ENCODE measurements around the gene SLC23A3. TPM values are rescaled to one million over a fixed set of nuclear protein-coding genes. Genes with fewer than 3 reads are reported as not detected.

SLC23A3 gene
- polyA plus RNA-seq, 1 donor (not counting 4 experiments of a cell fraction or from before 2014, with no cell fraction given): 1.4 TPM

DNA sequence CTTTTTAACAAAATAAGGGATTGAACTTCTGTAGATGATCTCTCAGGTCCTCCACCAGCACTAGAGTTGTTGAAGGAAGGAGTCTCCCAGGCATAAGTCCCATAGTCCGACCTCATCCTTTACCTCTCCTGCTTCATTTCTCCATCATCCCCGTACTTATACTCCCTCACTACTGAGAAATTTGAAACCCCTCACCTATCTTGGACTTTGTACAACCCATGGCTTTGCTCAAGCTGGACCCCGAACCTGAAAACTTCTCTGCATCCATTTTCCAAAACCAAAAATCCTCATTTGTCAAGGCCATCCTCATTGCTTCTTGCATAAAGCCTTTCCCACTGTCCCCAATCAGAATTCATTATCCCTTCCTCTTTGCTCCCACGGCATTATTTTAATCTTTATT is 8.7 kb downstream of the SLC23A3 start:
- FAIRE-seq: no peak
- peak overlapping the region; percentile 82 for H3K9ac ChIP-seq (ENCODE audit: control insufficient read depth, extremely low read depth, insufficient read depth, low read length)

GRCh38 chr2:219160186-219161017 is 9.4 kb downstream of the SLC23A3 start, which contains the start of gene NHEJ1:
NHEJ1 (minus strand) TSS chr2:219160815; CDS start chr2:219158362, 2,453 bp downstream.
- no peak for FAIRE-seq
- Histone ChIP-seq H3K9me1 (ENCODE audit: control insufficient read depth, extremely low read depth, insufficient read depth, low read length) (no peaks in the 10 kb centered on the region), H3K79me2 (ENCODE audit: control insufficient read depth, insufficient read depth, low read length) (no peaks in the 10 kb centered on the region), H3K27me3 (ENCODE audit: control insufficient read depth, extremely low read depth, insufficient read depth, low read length) (no peaks in the 10 kb centered on the region), H2AFZ (ENCODE audit: control insufficient read depth, low read length) (peak within 1 kb of the TSS; percentile 95), H3K4me1 (ENCODE audit: control insufficient read depth, extremely low read depth, insufficient read depth, low read length) (peaks cover 8% of the 10 kb centered on the region), H3K4me2 (ENCODE audit: control insufficient read depth, extremely low read depth, insufficient read depth, low read depth, low read length) (peak within 1 kb of the TSS; percentile 95), H4K20me1 (ENCODE audit: control insufficient read depth, extremely low read depth, insufficient read depth, low read length) (no peaks in the 10 kb centered on the region), H3K36me3 (ENCODE audit: control insufficient read depth in 2 of 2, extremely low read depth in 1 of 2, insufficient read depth in 2 of 2, low read length in 2 of 2) (peaks cover 3% of the 10 kb centered on the region in 2 experiments), H3K4me3 (ENCODE audit: control insufficient read depth in 2 of 3, extremely low read depth in 1 of 3, insufficient read depth in 2 of 3, low read depth in 1 of 3, low read length in 3 of 3) (peak within 1 kb of the TSS; percentile 56 to 75 (median 74)), H3K27ac (ENCODE audit: control insufficient read depth, insufficient read depth, low read length) (peak within 1 kb of the TSS; percentile 66), H3K9me3 (ENCODE audit: control insufficient read depth, low read depth, low read length) (no peaks in the 10 kb centered on the region), H3K9ac (ENCODE audit: control insufficient read depth, extremely low read depth, insufficient read depth, low read length) (peak within 1 kb of the TSS; percentile 82)
- peak; percentile 70 for DNase-seq (ENCODE audit: low read depth, low spot score)
- dilution Hi-C loops (cut with MboI; ENCODE audit: extremely low pct_ligation_motif_present, low sequenced_read_pairs): no loop called here
- no peak for TF ChIP-seq EZH2 (IDR thresholded peaks at IDR 0.05; ENCODE audit: low read length)
- TF ChIP-seq, protein P1, sequence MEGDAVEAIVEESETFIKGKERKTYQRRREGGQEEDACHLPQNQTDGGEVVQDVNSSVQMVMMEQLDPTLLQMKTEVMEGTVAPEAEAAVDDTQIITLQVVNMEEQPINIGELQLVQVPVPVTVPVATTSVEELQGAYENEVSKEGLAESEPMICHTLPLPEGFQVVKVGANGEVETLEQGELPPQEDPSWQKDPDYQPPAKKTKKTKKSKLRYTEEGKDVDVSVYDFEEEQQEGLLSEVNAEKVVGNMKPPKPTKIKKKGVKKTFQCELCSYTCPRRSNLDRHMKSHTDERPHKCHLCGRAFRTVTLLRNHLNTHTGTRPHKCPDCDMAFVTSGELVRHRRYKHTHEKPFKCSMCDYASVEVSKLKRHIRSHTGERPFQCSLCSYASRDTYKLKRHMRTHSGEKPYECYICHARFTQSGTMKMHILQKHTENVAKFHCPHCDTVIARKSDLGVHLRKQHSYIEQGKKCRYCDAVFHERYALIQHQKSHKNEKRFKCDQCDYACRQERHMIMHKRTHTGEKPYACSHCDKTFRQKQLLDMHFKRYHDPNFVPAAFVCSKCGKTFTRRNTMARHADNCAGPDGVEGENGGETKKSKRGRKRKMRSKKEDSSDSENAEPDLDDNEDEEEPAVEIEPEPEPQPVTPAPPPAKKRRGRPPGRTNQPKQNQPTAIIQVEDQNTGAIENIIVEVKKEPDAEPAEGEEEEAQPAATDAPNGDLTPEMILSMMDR (optimal IDR thresholded peaks at IDR 0.05 in 1 of 3, IDR thresholded peaks at IDR 0.05 in 1 of 3, conservative IDR thresholded peaks at IDR 0.05 in 1 of 3; ENCODE audit: extremely low read depth in 1 of 3, insufficient read depth in 2 of 3, low read length in 3 of 3): peak; percentile 85 to 99 (median 90)

More for the DNA sequence above, 8.7 kb downstream of the SLC23A3 start:
- Histone ChIP-seq H3K79me2 (ENCODE audit: control insufficient read depth, insufficient read depth, low read length) (no peaks in the 10 kb centered on the region), H4K20me1 (ENCODE audit: control insufficient read depth, extremely low read depth, insufficient read depth, low read length) (no peaks in the 10 kb centered on the region), H3K27me3 (ENCODE audit: control insufficient read depth, extremely low read depth, insufficient read depth, low read length) (no peaks in the 10 kb centered on the region), H3K9me3 (ENCODE audit: control insufficient read depth, low read depth, low read length) (no peaks in the 10 kb centered on the region), H3K36me3 (ENCODE audit: control insufficient read depth in 2 of 2, extremely low read depth in 1 of 2, insufficient read depth in 2 of 2, low read length in 2 of 2) (peaks cover 3 to 4% of the 10 kb centered on the region in 2 experiments), H3K4me3 (ENCODE audit: control insufficient read depth in 2 of 3, extremely low read depth in 1 of 3, insufficient read depth in 2 of 3, low read depth in 1 of 3, low read length in 3 of 3) (peak overlapping the region; percentile 56 to 75 (median 74)), H3K9me1 (ENCODE audit: control insufficient read depth, extremely low read depth, insufficient read depth, low read length) (no peaks in the 10 kb centered on the region), H3K4me1 (ENCODE audit: control insufficient read depth, extremely low read depth, insufficient read depth, low read length) (peaks cover 8% of the 10 kb centered on the region), H2AFZ (ENCODE audit: control insufficient read depth, low read length) (peak overlapping the region; percentile 46), H3K27ac (ENCODE audit: control insufficient read depth, insufficient read depth, low read length) (no peak overlapping the region), H3K4me2 (ENCODE audit: control insufficient read depth, extremely low read depth, insufficient read depth, low read depth, low read length) (peak overlapping the region; percentile 95)
- TF ChIP-seq EZH2 (IDR thresholded peaks at IDR 0.05; ENCODE audit: low read length): no peak
- TF ChIP-seq, protein P1 (optimal IDR thresholded peaks at IDR 0.05 in 1 of 3, IDR thresholded peaks at IDR 0.05 in 1 of 3, conservative IDR thresholded peaks at IDR 0.05 in 1 of 3; ENCODE audit: extremely low read depth in 1 of 3, insufficient read depth in 2 of 3, low read length in 3 of 3): no peak
- DNase-seq (ENCODE audit: low read depth, low spot score): no peak
- dilution Hi-C loops (cut with MboI; ENCODE audit: extremely low pct_ligation_motif_present, low sequenced_read_pairs): no loop called here

Measured in keratinocyte (primary cell).